NT2/D1 (cell line): ENCODE measurements around the gene PPARA.

ENCODE experiments used
- DNase-seq: peaks from one replicate; pipeline ENCODE4 v3.0.0-alpha.2; 2011; ENCODE audit warnings: low read depth, low spot score
- H3K27me3 ChIP-seq: 2 replicates; pipeline ENCODE4 v1.6.0; 2011; ENCODE audit warnings: mild to moderate bottlenecking; ENCODE audit not compliant: insufficient read length, insufficient read depth
- H3K36me3 ChIP-seq: 2 replicates; pipeline ENCODE4 v1.6.1; 2011; ENCODE audit warnings: mild to moderate bottlenecking, low read length, mixed read lengths; ENCODE audit not compliant: insufficient read depth, insufficient read length
- H3K4me1 ChIP-seq: 2 replicates; pipeline ENCODE4 v1.5.1; 2011; ENCODE audit not compliant: insufficient read depth, insufficient read length
- H3K4me3 ChIP-seq: 2 replicates; pipeline ENCODE4 v1.5.1; 2011; ENCODE audit warnings: low read depth; ENCODE audit not compliant: insufficient read length
- H3K9ac ChIP-seq: 2 replicates; pipeline ENCODE4 v1.6.0; 2011; ENCODE audit warnings: low read depth; ENCODE audit not compliant: insufficient read length
- H3K9me3 ChIP-seq: 2 replicates; pipeline ENCODE4 v1.5.1; 2011; ENCODE audit warnings: mild to moderate bottlenecking, low read length; ENCODE audit not compliant: insufficient read depth
- SUZ12 ChIP-seq: IDR thresholded peaks from 2 replicates; pipeline ENCODE4 v1.6.1; 2011; ENCODE audit not compliant: insufficient read length, insufficient read depth; ENCODE audit errors: extremely low read depth
- YY1 ChIP-seq: IDR thresholded peaks from 2 replicates; pipeline ENCODE4 v1.6.1; 2011; ENCODE audit not compliant: insufficient read length, insufficient read depth
- ZNF274 ChIP-seq: IDR thresholded peaks from 2 replicates; pipeline ENCODE4 v1.6.1; 2011; ENCODE audit warnings: mild to moderate bottlenecking, low read depth, low read length

PPARA gene

DNA sequence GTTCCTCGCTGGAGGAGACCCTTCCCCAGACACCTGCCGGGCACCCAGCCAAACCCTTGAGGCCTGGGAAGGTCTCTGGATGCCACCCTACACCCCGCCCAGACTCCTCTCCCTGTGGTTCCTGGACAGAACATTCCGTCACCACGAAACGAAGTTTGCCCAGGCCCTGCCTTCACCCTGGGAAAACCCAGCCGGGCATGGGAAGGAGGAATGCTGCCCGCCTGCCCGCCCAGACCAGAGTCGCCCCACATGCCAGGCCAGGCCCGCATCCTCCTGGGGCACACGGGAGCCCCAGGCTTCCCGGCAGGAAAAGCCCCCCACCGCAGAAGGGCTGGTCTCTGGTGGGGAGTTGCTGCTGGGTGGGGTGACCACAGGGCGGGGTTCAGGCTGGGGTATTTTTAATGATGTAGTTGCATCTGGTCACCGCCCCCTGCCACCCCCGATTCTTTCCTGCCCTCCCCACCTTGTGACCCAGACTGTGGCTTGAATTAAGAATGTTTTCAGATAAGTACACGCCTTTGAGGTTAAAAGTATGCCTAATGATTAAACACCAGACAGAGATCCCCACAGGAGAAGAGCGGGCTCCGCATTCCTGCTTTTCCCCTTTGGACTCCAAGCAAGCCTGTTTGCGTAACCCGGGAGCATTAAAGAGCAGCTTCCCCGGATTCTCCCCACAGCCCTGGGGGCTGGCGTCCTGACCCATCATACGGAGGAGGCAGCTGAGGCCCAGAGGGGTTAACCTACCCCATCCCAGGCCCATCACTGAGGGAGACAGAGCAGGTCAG lies 44.6 kb upstream of the PPARA start:
- DNase-seq, result no peak
- no peaks in the 10 kb centered on the region for H3K27me3 ChIP-seq
- no peak overlapping the region for H3K9ac ChIP-seq
- H3K9me3 ChIP-seq, result no peaks in the 10 kb centered on the region
- no peak for TF ChIP-seq SUZ12
- TF ChIP-seq ZNF274, result no peak
- TF ChIP-seq YY1, result no peak
- peaks cover 20% of the 10 kb centered on the region for H3K4me1 ChIP-seq
- no peak overlapping the region for H3K4me3 ChIP-seq
- H3K36me3 ChIP-seq, result no peaks in the 10 kb centered on the region

GRCh38 chr22:46106279-46107022 lies 43.9 kb upstream of the PPARA start:
- no peak for TF ChIP-seq ZNF274
- no peak for TF ChIP-seq YY1
- no peak for TF ChIP-seq SUZ12
- H3K4me3 ChIP-seq, result no peak overlapping the region
- no peaks in the 10 kb centered on the region for H3K27me3 ChIP-seq
- peaks cover 25% of the 10 kb centered on the region for H3K4me1 ChIP-seq
- H3K9me3 ChIP-seq, result no peaks in the 10 kb centered on the region
- no peaks in the 10 kb centered on the region for H3K36me3 ChIP-seq
- DNase-seq, result no peak
- no peak overlapping the region for H3K9ac ChIP-seq

- Histone ChIP-seq H3K4me3 (no peak overlapping the region), H3K9me3 (no peaks in the 10 kb centered on the region), H3K27me3 (no peaks in the 10 kb centered on the region), H3K36me3 (no peaks in the 10 kb centered on the region), H3K4me1 (peaks cover 25% of the 10 kb centered on the region), H3K9ac (no peak overlapping the region)
- TF ChIP-seq ZNF274 (no peak), SUZ12 (no peak), YY1 (no peak)
- no peak for DNase-seq
These were observed 43.1 kb upstream of the PPARA start for GRCh38 chr22:46107089-46107664.

- Histone ChIP-seq H3K9ac (peak overlapping the region; percentile 21), H3K4me1 (peaks cover 27% of the 10 kb centered on the region), H3K9me3 (no peaks in the 10 kb centered on the region), H3K27me3 (no peaks in the 10 kb centered on the region), H3K4me3 (no peak overlapping the region), H3K36me3 (no peaks in the 10 kb centered on the region)
- TF ChIP-seq YY1 (no peak), ZNF274 (no peak), SUZ12 (no peak)
- DNase-seq, result no peak
These were observed 42.4 kb upstream of the PPARA start for GRCh38 chr22:46107753-46108563.

- TF ChIP-seq ZNF274, result no peak
- no peak for TF ChIP-seq YY1
- TF ChIP-seq SUZ12, result no peak
- H3K9me3 ChIP-seq, result no peaks in the 10 kb centered on the region
- H3K4me3 ChIP-seq, result no peak overlapping the region
- no peak for DNase-seq
- H3K9ac ChIP-seq, result no peak overlapping the region
- H3K27me3 ChIP-seq, result no peaks in the 10 kb centered on the region
- H3K4me1 ChIP-seq, result peaks cover 27% of the 10 kb centered on the region
- no peaks in the 10 kb centered on the region for H3K36me3 ChIP-seq
These were observed 41.5 kb upstream of the PPARA start for GRCh38 chr22:46108564-46109473.

- H3K27me3 ChIP-seq, result no peaks in the 10 kb centered on the region
- no peak overlapping the region for H3K9ac ChIP-seq
- no peaks in the 10 kb centered on the region for H3K9me3 ChIP-seq
- no peaks in the 10 kb centered on the region for H3K36me3 ChIP-seq
- H3K4me3 ChIP-seq, result no peak overlapping the region
- TF ChIP-seq YY1, result no peak
- no peak for TF ChIP-seq ZNF274
- no peak for TF ChIP-seq SUZ12
- DNase-seq, result no peak
- H3K4me1 ChIP-seq, result peaks cover 27% of the 10 kb centered on the region
These were observed 40.8 kb upstream of the PPARA start for GRCh38 chr22:46109474-46110003.
